LNCAP (cell line): ENCODE data around the gene HMGN3.

Experiments
- CTCF ChIP-seq: fragments of 450-650 bp; IDR thresholded peaks from 2 replicates; pipeline ENCODE4 v1.5.1; 2017; ENCODE audit warnings: mild to moderate bottlenecking

HMGN3 gene

GRCh38 chr6:79234150-79235022 lies at the start of gene HMGN3:
Gene HMGN3, minus strand, starts transcription at chr6:79234682.
- no peak for TF ChIP-seq CTCF

- TF ChIP-seq CTCF: no peak
These were observed 46.3 kb upstream of the HMGN3 start for GRCh38 chr6:79280756-79281155.

GRCh38 chr6:79277109-79277508 lies 42.6 kb upstream of the HMGN3 start:
- no peak for TF ChIP-seq CTCF

GRCh38 chr6:79269877-79270276 lies 35.4 kb upstream of the HMGN3 start:
- no peak for TF ChIP-seq CTCF

GRCh38 chr6:79267128-79267527 lies 32.6 kb upstream of the HMGN3 start:
- no peak for TF ChIP-seq CTCF

GRCh38 chr6:79266051-79266450 lies 31.6 kb upstream of the HMGN3 start:
- TF ChIP-seq CTCF: no peak

GRCh38 chr6:79263359-79263758 lies 28.9 kb upstream of the HMGN3 start:
- no peak for TF ChIP-seq CTCF
